Duodenal mucosa (tissue), 2 donors: Measurements from ENCODE around the gene RPS18.

ENCODE experiments used
- H3K27ac ChIP-seq: one replicate; pipeline ENCODE4 v1.7.0; 2013; ENCODE audit warnings: low read depth, low read length
- H3K27me3 ChIP-seq, 2 donors: one replicate each; pipeline ENCODE4 v1.7.0; 2013; ENCODE audit warnings: low read length in 2 of 2, control low read depth in 1 of 2; ENCODE audit not compliant: insufficient read depth in 2 of 2, control insufficient read depth in 1 of 2
- H3K36me3 ChIP-seq, 2 donors: one replicate each; pipeline ENCODE4 v1.7.0; 2013; ENCODE audit warnings: low read length in 2 of 2, control low read depth in 1 of 2; ENCODE audit not compliant: insufficient read depth in 2 of 2, control insufficient read depth in 1 of 2
- H3K4me1 ChIP-seq, 2 donors: one replicate each; pipeline ENCODE4 v1.7.0; 2013; ENCODE audit warnings: low read length in 2 of 2, control low read depth in 1 of 2; ENCODE audit not compliant: insufficient read depth in 2 of 2, control insufficient read depth in 1 of 2
- H3K4me3 ChIP-seq, 2 donors: one replicate each; pipeline ENCODE4 v1.7.0; 2013; ENCODE audit warnings: low read length in 2 of 2, low read depth in 1 of 2
- H3K9ac ChIP-seq, 2 donors: one replicate each; pipeline ENCODE4 v1.7.0; 2013; ENCODE audit warnings: low read length in 2 of 2, low read depth in 1 of 2
- H3K9me3 ChIP-seq, 2 donors: one replicate each; pipeline ENCODE4 v1.7.0; 2013; ENCODE audit warnings: low read length in 2 of 2, control low read depth in 1 of 2; ENCODE audit not compliant: control insufficient read depth in 1 of 2

The RPS18 gene

GRCh38 chr6:33314943-33315792, 43.3 kb downstream of the RPS18 start:
- peak overlapping the region; percentile 65 to 96 for H3K9ac ChIP-seq
- peaks cover 17 to 33% of the 10 kb centered on the region in 2 donors for H3K36me3 ChIP-seq
- H3K27me3 ChIP-seq = no peaks in the 10 kb centered on the region
- peak overlapping the region; percentile 98 for H3K27ac ChIP-seq
- H3K9me3 ChIP-seq = no peaks in the 10 kb centered on the region
- H3K4me1 ChIP-seq = peaks cover 42 to 64% of the 10 kb centered on the region in 2 donors
- H3K4me3 ChIP-seq = peak overlapping the region; percentile 94 to 99

GRCh38 chr6:33315793-33316602, 44.1 kb downstream of the RPS18 start:
- Histone ChIP-seq H3K9me3 (no peaks in the 10 kb centered on the region), H3K9ac (no peak overlapping the region), H3K4me3 (peak overlapping the region in 1 of 2 donors; percentile 94), H3K4me1 (peaks cover 50 to 68% of the 10 kb centered on the region in 2 donors), H3K36me3 (peaks cover 25 to 35% of the 10 kb centered on the region in 2 donors), H3K27ac (no peak overlapping the region), H3K27me3 (no peaks in the 10 kb centered on the region)

- no peak overlapping the region for H3K27ac ChIP-seq
- H3K36me3 ChIP-seq = peaks cover 26 to 37% of the 10 kb centered on the region in 2 donors
- H3K27me3 ChIP-seq = no peaks in the 10 kb centered on the region
- no peak overlapping the region for H3K9ac ChIP-seq
- peak overlapping the region; percentile 50 to 59 for H3K4me3 ChIP-seq
- peaks cover 55 to 73% of the 10 kb centered on the region in 2 donors for H3K4me1 ChIP-seq
- H3K9me3 ChIP-seq = no peaks in the 10 kb centered on the region
Measured at GRCh38 chr6:33316603-33317418, 44.9 kb downstream of the RPS18 start.

DNA sequence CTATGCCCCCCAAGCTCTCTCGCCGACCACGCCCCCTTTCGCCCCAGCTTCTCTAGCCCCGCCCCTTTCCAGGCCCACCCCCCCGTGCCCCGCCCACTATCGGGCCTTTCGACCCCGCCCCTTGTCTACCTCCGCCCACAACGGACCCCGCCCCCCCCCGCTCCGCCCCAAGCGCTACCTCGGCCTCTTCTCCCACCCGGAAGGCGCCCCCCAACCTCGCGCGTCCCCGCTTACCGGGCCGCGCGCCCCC, 45.5 kb downstream of the RPS18 start:
- Histone ChIP-seq H3K4me1 (peaks cover 53 to 74% of the 10 kb centered on the region in 2 donors), H3K27ac (peak overlapping the region; percentile 62), H3K27me3 (no peaks in the 10 kb centered on the region), H3K9ac (no peak overlapping the region), H3K4me3 (peak overlapping the region; percentile 50 to 59), H3K36me3 (peaks cover 26 to 37% of the 10 kb centered on the region in 2 donors), H3K9me3 (no peaks in the 10 kb centered on the region)

- Histone ChIP-seq H3K4me1 (peaks cover 50 to 70% of the 10 kb centered on the region in 2 donors), H3K9ac (peak within 1 kb of the TSS; percentile 12 to 76), H3K27me3 (no peaks in the 10 kb centered on the region), H3K27ac (peak within 1 kb of the TSS; percentile 62), H3K9me3 (no peaks in the 10 kb centered on the region), H3K36me3 (peaks cover 26 to 37% of the 10 kb centered on the region in 2 donors), H3K4me3 (peak within 1 kb of the TSS; percentile 70 to 83)
Measured at GRCh38 chr6:33317669-33318425, 46.0 kb downstream of the RPS18 start, which contains the start of gene ZBTB22. ZBTB22 (minus strand) TSS chr6:33317744; CDS start chr6:33316916, 828 bp downstream.

DNA sequence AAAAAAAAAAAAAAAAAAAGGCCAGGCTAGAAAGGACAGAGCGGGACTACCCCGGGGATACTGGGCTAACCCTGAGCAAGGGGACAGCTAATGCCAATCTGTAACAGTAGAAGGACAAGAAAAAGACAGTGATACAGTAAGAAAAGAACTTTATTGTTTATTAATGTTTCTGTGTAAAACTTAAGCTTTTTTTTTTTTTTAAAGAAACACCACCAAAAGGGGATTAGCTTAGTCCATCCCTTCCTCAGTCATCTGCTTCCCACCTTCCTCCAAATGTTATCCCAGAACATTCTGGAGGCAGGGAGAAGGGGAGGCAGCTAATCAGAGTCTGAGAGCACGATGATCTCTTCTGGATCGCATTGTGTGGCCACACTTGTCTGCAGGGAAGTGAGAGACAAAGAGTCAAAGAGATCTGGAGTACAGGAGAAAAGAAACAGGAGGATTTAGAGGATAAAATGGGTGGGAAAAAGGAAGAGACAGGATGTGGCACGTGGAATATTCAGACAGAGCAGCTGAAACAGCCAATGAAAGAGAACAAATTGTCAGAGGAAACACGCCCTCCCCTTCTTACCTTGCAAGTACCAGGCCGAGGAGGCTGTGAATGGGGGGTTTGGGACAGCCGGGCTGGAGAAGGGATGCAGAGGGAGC, 46.7 kb downstream of the RPS18 start:
- H3K9ac ChIP-seq = peak overlapping the region; percentile 9 to 25
- H3K27me3 ChIP-seq = no peaks in the 10 kb centered on the region
- H3K9me3 ChIP-seq = no peaks in the 10 kb centered on the region
- peaks cover 26 to 37% of the 10 kb centered on the region in 2 donors for H3K36me3 ChIP-seq
- peak overlapping the region; percentile 24 for H3K27ac ChIP-seq
- peaks cover 51 to 72% of the 10 kb centered on the region in 2 donors for H3K4me1 ChIP-seq
- H3K4me3 ChIP-seq = peak overlapping the region; percentile 70 to 83

- Histone ChIP-seq H3K9me3 (no peaks in the 10 kb centered on the region), H3K4me3 (no peak overlapping the region), H3K4me1 (peaks cover 59 to 70% of the 10 kb centered on the region in 2 donors), H3K9ac (no peak overlapping the region), H3K27ac (no peak overlapping the region), H3K36me3 (peaks cover 26 to 37% of the 10 kb centered on the region in 2 donors), H3K27me3 (no peaks in the 10 kb centered on the region)
Measured at GRCh38 chr6:33319939-33320314, 48.1 kb downstream of the RPS18 start.

DNA sequence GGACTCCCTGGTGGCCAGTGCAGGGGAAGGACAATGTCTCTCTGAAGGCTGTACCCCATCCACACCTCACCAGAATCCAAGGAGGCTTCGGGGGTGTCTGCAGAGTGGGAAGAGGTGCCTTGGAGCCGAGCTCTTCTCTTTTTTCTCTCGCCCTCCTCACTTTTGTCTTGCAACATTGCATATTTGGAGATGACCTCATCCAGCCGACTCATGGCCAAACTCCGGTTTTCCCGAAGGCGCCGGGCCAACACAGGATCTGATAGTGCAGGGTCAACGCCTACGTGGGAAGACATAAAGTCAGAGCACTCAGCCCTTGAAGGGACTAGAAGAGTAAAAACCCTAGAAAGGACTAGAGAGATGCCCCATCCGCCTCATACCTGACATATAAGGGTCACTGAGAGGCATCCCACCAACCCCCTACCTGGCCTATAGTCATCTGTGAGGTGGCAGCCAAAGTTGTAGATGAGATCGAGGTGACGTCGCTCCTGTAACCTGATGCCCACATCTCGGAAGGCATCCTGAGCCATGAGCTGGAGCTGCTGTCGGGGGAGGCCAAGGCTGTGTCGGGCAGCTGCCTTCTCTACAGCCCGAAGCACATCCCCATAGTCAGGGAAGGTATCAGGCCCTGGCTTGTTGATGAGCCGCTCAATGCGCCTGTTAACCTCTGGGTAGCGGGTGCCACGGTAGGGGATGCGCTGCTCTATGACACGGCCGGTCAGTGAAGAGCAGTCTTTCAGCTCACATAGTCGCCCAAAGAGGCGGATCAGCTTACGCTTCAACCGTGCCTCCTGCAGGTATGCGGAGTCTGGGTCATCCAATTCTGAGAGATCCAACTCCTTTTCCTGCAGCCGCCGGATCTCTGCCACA, 48.7 kb downstream of the RPS18 start:
- Histone ChIP-seq H3K9ac (peak overlapping the region in 1 of 2 donors; percentile 26), H3K27ac (no peak overlapping the region), H3K4me1 (peaks cover 54 to 63% of the 10 kb centered on the region in 2 donors)

More for the DNA sequence above, 48.7 kb downstream of the RPS18 start:
- H3K36me3 ChIP-seq = peaks cover 26 to 37% of the 10 kb centered on the region in 2 donors
- H3K9me3 ChIP-seq = no peaks in the 10 kb centered on the region
- no peak overlapping the region for H3K4me3 ChIP-seq
- no peaks in the 10 kb centered on the region for H3K27me3 ChIP-seq
